ENCODE data around the gene SLC35F1. TPM values are rescaled to one million over a fixed set of nuclear protein-coding genes. Genes with fewer than 3 reads are reported as not detected.

SLC35F1 gene
- total RNA-seq, 1 experiment from 2014 or later, result 4.3 TPM

GRCh38 chr6:118168421-118168820 is 261.4 kb downstream of the SLC35F1 start:
- Histone ChIP-seq H3K4me2 (ENCODE audit: insufficient read depth, insufficient read length, low read length) (no peak overlapping the region), H3T11ph (ENCODE audit: low read length) (no peak overlapping the region)
- WGBS (ENCODE audit: extremely low coverage, insufficient read length, low lambda C conversion rate), result no CpG with 5 or more reads among the region's 5 CpGs

More at GRCh38 chr6:118168421-118168820, 261.4 kb downstream of the SLC35F1 start:
- Histone ChIP-seq H3K18ac (ENCODE audit: insufficient read length, low read depth, low read length) (no peak overlapping the region), H3K4me1 (ENCODE audit: insufficient read depth, low read length) (no peaks in the 10 kb centered on the region), H3K56ac (ENCODE audit: insufficient read length, low read depth, low read length) (no peak overlapping the region), H3K79me2 (ENCODE audit: insufficient read depth, low read length) (no peaks in the 10 kb centered on the region), H3K9me3 (ENCODE audit: control insufficient read depth, low read depth, low read length) (no peaks in the 10 kb centered on the region), H2AFZ (ENCODE audit: low read length) (no peak overlapping the region), H3K27me3 (ENCODE audit: insufficient read depth, low read length) (no peaks in the 10 kb centered on the region), H4K8ac (replicated peaks; ENCODE audit: insufficient read length, low read depth, low read length) (no peak overlapping the region), H3K14ac (ENCODE audit: insufficient read depth, low read length) (no peak overlapping the region), H4K91ac (ENCODE audit: insufficient read length, low read depth, low read length) (no peak overlapping the region), H4K5ac (ENCODE audit: insufficient read length, low read depth, low read length) (no peak overlapping the region), H3K4ac (ENCODE audit: low read depth, low read length) (no peak overlapping the region), H2BK12ac (ENCODE audit: insufficient read length, low read depth, low read length) (no peak overlapping the region), H2AK5ac (ENCODE audit: insufficient read length, low read length) (no peak overlapping the region), H2BK15ac (ENCODE audit: low read depth, low read length) (no peak overlapping the region), H4K20me1 (ENCODE audit: control insufficient read depth, insufficient read depth, insufficient read length) (no peaks in the 10 kb centered on the region), H3K27ac (ENCODE audit: insufficient read length, low read depth, low read length) (no peak overlapping the region), H3K23me2 (ENCODE audit: insufficient read length, low read depth, low read length, poor library complexity, severe bottlenecking) (no peaks in the 10 kb centered on the region), H2BK20ac (ENCODE audit: low read depth, low read length, poor library complexity, severe bottlenecking) (no peak overlapping the region), H3K9ac (ENCODE audit: extremely low read depth, insufficient read length, low read length) (no peak overlapping the region), H3K23ac (ENCODE audit: insufficient read length, low read depth, low read length) (no peak overlapping the region), H2BK120ac (ENCODE audit: low read depth, low read length, poor library complexity, severe bottlenecking) (no peak overlapping the region), H3K79me1 (ENCODE audit: insufficient read depth, low read depth, low read length, poor library complexity, severe bottlenecking) (no peaks in the 10 kb centered on the region), H2BK5ac (ENCODE audit: insufficient read length, low read length) (no peak overlapping the region)
- Mint-ChIP-seq H3K4me3 (no peak overlapping the region), H3K4me1 (no peaks in the 10 kb centered on the region), H3K36me3 (ENCODE audit: insufficient read depth in 1 of 3, low read depth in 3 of 3) (peaks cover 0 to 2% (median 0%) of the 10 kb centered on the region in 3 experiments; a peak in 2 of 7 replicates), H3K27ac (no peak overlapping the region), H3K9me3 (peaks cover under 1 to 1% of the 10 kb centered on the region in 2 experiments; a peak in 4 of 5 replicates), H3K27me3 (ENCODE audit: low read depth) (no peaks in the 10 kb centered on the region)
- TF ChIP-seq CTCF (conservative IDR thresholded peaks at IDR 0.05), result no peak
- no peak for DNase-seq
